SK-N-SH treated with all-trans-retinoic acid at 6 μM for 48 hours (cell line): ENCODE results near the gene YBX1.

Experiments
- GLIS3 ChIP-seq: fragments of 250-450 bp; sonication (Bioruptor Pico); IDR thresholded peaks from 2 replicates; pipeline ENCODE4 v1.5.0; 2020; ENCODE audit warnings: mild to moderate bottlenecking, moderate library complexity
- ISL1 ChIP-seq: fragments of 250-450 bp; sonication (Bioruptor Pico); IDR thresholded peaks from 2 replicates; pipeline ENCODE4 v2.1.2; 2022; ENCODE audit warnings: mild to moderate bottlenecking, moderate library complexity
- TCF4 ChIP-seq: fragments of 250-450 bp; sonication (Bioruptor Pico); IDR thresholded peaks from 2 replicates; pipeline ENCODE4 v1.8.0; 2021; ENCODE audit warnings: mild to moderate bottlenecking, moderate library complexity, borderline replicate concordance
- TF ChIP-seq, protein P1 (sequence below): fragments of 250-450 bp; sonication (Bioruptor Pico); IDR thresholded peaks from 2 replicates; pipeline ENCODE4 v1.8.0; 2020; ENCODE audit warnings: mild to moderate bottlenecking, moderate library complexity, borderline replicate concordance

GRCh38 chr1:42713293-42713692 lies 31.1 kb downstream of the YBX1 start:
- TF ChIP-seq TCF4 (CRISPR knock-in tag) (no peak), ISL1 (no peak), GLIS3 (no peak)
- TF ChIP-seq, protein P1, sequence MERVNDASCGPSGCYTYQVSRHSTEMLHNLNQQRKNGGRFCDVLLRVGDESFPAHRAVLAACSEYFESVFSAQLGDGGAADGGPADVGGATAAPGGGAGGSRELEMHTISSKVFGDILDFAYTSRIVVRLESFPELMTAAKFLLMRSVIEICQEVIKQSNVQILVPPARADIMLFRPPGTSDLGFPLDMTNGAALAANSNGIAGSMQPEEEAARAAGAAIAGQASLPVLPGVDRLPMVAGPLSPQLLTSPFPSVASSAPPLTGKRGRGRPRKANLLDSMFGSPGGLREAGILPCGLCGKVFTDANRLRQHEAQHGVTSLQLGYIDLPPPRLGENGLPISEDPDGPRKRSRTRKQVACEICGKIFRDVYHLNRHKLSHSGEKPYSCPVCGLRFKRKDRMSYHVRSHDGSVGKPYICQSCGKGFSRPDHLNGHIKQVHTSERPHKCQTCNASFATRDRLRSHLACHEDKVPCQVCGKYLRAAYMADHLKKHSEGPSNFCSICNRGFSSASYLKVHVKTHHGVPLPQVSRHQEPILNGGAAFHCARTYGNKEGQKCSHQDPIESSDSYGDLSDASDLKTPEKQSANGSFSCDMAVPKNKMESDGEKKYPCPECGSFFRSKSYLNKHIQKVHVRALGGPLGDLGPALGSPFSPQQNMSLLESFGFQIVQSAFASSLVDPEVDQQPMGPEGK (CRISPR knock-in tag): no peak
